Neutrophil (primary cell): Measurements from ENCODE around the gene GPR156.

ENCODE experiments used
- H3K27ac ChIP-seq: fragments of 200-600 bp; sonication (generic); 2 replicates; pipeline ENCODE4 v1.5.1; 2016; ENCODE audit warnings: mild to moderate bottlenecking, moderate library complexity
- H3K27me3 ChIP-seq: fragments of 200-600 bp; sonication (generic); 2 replicates; pipeline ENCODE4 v1.6.0; 2016; ENCODE audit warnings: mild to moderate bottlenecking
- H3K36me3 ChIP-seq: fragments of 200-600 bp; sonication (generic); 2 replicates; pipeline ENCODE4 v1.5.1; 2017
- H3K4me1 ChIP-seq, 2 experiments: fragments of 200-600 bp in 1 of 2; sonication (generic) in 1 of 2; 1 replicate in 1 of 2; 2 replicates in 1 of 2; pipeline versions ENCODE4 v1.5.1 to v1.6.1; 2013 to 2016; ENCODE audit warnings: low read depth in 1 of 2, low read length in 1 of 2, mild to moderate bottlenecking in 1 of 2, moderate library complexity in 1 of 2; ENCODE audit not compliant: control insufficient read depth in 1 of 2, insufficient read depth in 1 of 2
- H3K4me3 ChIP-seq, 2 experiments: fragments of 200-600 bp in 1 of 2; sonication (generic) in 1 of 2; 1 replicate in 1 of 2; 2 replicates in 1 of 2; pipeline ENCODE4 v1.5.1; 2013 to 2016; ENCODE audit warnings: low read depth in 1 of 2, low read length in 1 of 2, mild to moderate bottlenecking in 1 of 2, moderate library complexity in 1 of 2
- H3K9me3 ChIP-seq: fragments of 200-600 bp; sonication (generic); 2 replicates; pipeline ENCODE4 v1.5.1; 2016
- TF ChIP-seq, protein P1 (sequence below): fragments of 200-600 bp; sonication (generic); IDR thresholded peaks from 2 replicates; pipeline ENCODE4 v1.5.1; 2016; ENCODE audit warnings: antibody characterized with exemption

The GPR156 gene

GRCh38 chr3:120272286-120272685, 12.7 kb downstream of the GPR156 start:
- no peaks in the 10 kb centered on the region for H3K4me1 ChIP-seq
- H3K4me3 ChIP-seq = no peak overlapping the region
- peaks cover 37% of the 10 kb centered on the region for H3K27me3 ChIP-seq
- no peaks in the 10 kb centered on the region for H3K9me3 ChIP-seq
- no peak overlapping the region for H3K27ac ChIP-seq
- H3K36me3 ChIP-seq = no peaks in the 10 kb centered on the region
- TF ChIP-seq, protein P1, sequence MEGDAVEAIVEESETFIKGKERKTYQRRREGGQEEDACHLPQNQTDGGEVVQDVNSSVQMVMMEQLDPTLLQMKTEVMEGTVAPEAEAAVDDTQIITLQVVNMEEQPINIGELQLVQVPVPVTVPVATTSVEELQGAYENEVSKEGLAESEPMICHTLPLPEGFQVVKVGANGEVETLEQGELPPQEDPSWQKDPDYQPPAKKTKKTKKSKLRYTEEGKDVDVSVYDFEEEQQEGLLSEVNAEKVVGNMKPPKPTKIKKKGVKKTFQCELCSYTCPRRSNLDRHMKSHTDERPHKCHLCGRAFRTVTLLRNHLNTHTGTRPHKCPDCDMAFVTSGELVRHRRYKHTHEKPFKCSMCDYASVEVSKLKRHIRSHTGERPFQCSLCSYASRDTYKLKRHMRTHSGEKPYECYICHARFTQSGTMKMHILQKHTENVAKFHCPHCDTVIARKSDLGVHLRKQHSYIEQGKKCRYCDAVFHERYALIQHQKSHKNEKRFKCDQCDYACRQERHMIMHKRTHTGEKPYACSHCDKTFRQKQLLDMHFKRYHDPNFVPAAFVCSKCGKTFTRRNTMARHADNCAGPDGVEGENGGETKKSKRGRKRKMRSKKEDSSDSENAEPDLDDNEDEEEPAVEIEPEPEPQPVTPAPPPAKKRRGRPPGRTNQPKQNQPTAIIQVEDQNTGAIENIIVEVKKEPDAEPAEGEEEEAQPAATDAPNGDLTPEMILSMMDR = no peak

GRCh38 chr3:120265989-120266388, 19.0 kb downstream of the GPR156 start:
- Histone ChIP-seq H3K4me3 (no peak overlapping the region), H3K4me1 (no peaks in the 10 kb centered on the region), H3K27me3 (peaks cover 29% of the 10 kb centered on the region), H3K27ac (no peak overlapping the region), H3K9me3 (no peaks in the 10 kb centered on the region), H3K36me3 (no peaks in the 10 kb centered on the region)
- TF ChIP-seq, protein P1 = no peak

DNA sequence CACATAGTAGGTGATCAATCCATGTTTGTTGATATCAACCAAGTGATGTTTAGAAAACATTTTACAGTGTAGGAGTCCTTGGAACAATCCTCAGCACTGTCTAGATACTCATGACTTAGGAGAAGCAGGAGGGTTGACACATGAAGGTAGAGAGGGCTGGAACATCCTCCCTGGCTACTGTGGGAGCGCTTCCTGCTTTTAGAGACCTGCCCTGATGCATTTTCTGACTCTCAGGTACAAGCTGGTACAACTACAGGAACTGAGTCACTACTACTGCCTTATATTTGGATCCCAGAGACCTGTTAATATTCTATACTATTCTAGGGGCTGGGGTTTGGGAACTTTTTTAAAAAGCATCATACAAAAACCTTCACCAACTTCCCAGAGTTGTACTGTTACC, 20.1 kb downstream of the GPR156 start:
- H3K4me1 ChIP-seq = no peaks in the 10 kb centered on the region
- TF ChIP-seq, protein P1 = no peak
- no peaks in the 10 kb centered on the region for H3K9me3 ChIP-seq
- no peaks in the 10 kb centered on the region for H3K36me3 ChIP-seq
- H3K27me3 ChIP-seq = peaks cover 21% of the 10 kb centered on the region
- H3K4me3 ChIP-seq = no peak overlapping the region
- H3K27ac ChIP-seq = no peak overlapping the region

- TF ChIP-seq, protein P1 = no peak
- no peak overlapping the region for H3K4me3 ChIP-seq
- H3K27ac ChIP-seq = no peak overlapping the region
- H3K9me3 ChIP-seq = no peaks in the 10 kb centered on the region
- H3K4me1 ChIP-seq = no peaks in the 10 kb centered on the region
- H3K36me3 ChIP-seq = no peaks in the 10 kb centered on the region
- H3K27me3 ChIP-seq = peaks cover 18% of the 10 kb centered on the region
Observed at GRCh38 chr3:120263792-120264191, 21.2 kb downstream of the GPR156 start.

DNA sequence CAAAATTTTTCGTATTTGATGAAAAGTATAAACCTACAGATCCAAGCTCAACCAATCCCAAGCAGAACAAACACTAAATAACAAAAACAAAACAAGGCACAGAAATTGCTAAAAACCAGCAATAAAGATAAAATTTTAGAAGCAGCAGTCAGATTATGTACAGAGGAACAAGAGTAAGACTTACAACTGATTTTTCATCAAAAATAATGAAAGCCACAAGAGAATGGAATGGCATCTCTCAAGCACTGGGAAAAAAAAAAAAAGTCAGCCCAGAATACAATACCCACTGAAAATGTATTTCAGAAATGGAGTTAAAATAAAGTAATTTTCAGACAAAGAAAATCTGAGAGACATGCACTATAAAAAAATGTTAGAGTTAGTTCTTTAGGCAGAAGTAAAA, 27.0 kb downstream of the GPR156 start:
- Histone ChIP-seq H3K36me3 (no peaks in the 10 kb centered on the region), H3K27ac (no peak overlapping the region), H3K4me3 (no peak overlapping the region), H3K27me3 (no peaks in the 10 kb centered on the region), H3K4me1 (no peaks in the 10 kb centered on the region), H3K9me3 (no peaks in the 10 kb centered on the region)
- TF ChIP-seq, protein P1 = no peak

GRCh38 chr3:120245386-120245785, 39.6 kb downstream of the GPR156 start:
- Histone ChIP-seq H3K4me1 (no peaks in the 10 kb centered on the region), H3K4me3 (no peak overlapping the region), H3K9me3 (no peaks in the 10 kb centered on the region), H3K36me3 (no peaks in the 10 kb centered on the region), H3K27me3 (peaks cover 4% of the 10 kb centered on the region), H3K27ac (no peak overlapping the region)
- TF ChIP-seq, protein P1 = no peak
